Neural crest cell (in vitro differentiated cells): ENCODE results near the gene NCDN. TPM values are rescaled to one million over a fixed set of nuclear protein-coding genes. Genes with fewer than 3 reads are reported as not detected.

Experiments used
- DNase-seq: peaks from one replicate; pipeline ENCODE4 v3.0.0; 2021; ENCODE audit warnings: low read depth, mixed read lengths, low spot score
- H3K27ac Mint-ChIP-seq: one replicate; pipeline ENCODE4 v1.8.0; 2021; ENCODE audit warnings: mild to moderate bottlenecking, mixed read lengths; ENCODE audit not compliant: unreplicated experiment
- H3K27me3 Mint-ChIP-seq: 2 replicates; pipeline ENCODE4 v1.8.0; 2021; ENCODE audit warnings: low read depth, mild to moderate bottlenecking, mixed read lengths
- H3K36me3 Mint-ChIP-seq: 2 replicates; pipeline ENCODE4 v1.8.0; 2021; ENCODE audit warnings: low read depth, mild to moderate bottlenecking, mixed read lengths
- H3K4me1 Mint-ChIP-seq: 2 replicates; pipeline ENCODE4 v1.8.0; 2021; ENCODE audit warnings: mixed read lengths
- H3K4me3 Mint-ChIP-seq: one replicate; pipeline ENCODE4 v1.8.0; 2021; ENCODE audit warnings: mild to moderate bottlenecking, mixed read lengths
- H3K9me3 Mint-ChIP-seq: 2 replicates; pipeline ENCODE4 v1.8.0; 2021; ENCODE audit warnings: mixed read lengths
- CTCF ChIP-seq: fragments of 200-600 bp; sonication (generic); conservative IDR thresholded peaks from 2 replicates; pipeline ENCODE4 v1.5.0; 2021; ENCODE audit warnings: antibody characterized with exemption, mild to moderate bottlenecking
- total RNA-seq: library from RNA; stranded (reverse); gene quantifications from 2 replicates; pipeline ENCODE4 v1.2.1, GENCODE V29; 2021

NCDN gene
- total RNA-seq, 1 donor from 2014 or later: 33.7 TPM

DNA sequence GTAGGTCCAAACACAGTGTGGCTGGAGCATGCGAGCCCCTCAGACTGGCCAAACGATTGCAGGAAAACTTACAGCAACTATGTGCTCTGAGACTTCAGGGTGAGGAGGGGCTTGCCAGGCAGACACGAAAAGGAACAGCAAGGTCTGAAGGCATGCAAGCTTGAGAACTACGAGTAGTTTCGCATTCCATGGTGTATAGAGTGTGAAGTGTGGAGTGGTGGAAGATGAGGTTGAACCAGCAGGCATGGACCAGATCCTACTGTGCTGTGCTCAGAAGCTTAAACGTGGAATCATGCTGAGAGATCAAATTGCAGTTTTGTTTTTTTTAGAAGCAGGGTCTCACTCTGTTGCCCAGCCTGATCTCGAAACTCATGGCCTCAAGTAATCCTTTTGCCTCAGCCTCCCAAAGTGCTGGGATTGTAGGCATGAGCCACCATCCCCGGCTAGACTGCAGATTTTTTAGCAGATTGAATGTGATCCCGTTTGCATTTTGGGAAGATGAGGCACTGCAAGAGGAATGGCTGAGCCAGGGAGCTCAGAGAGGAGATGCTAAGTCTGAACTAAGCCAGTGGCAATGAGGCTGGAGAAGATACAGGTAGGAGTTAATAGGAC is 10.5 kb downstream of the NCDN start:
- H3K27me3 Mint-ChIP-seq: peaks cover 48% of the 10 kb centered on the region
- no peak for TF ChIP-seq CTCF
- no peaks in the 10 kb centered on the region for H3K4me1 Mint-ChIP-seq
- H3K36me3 Mint-ChIP-seq: no peaks in the 10 kb centered on the region
- no peaks in the 10 kb centered on the region for H3K9me3 Mint-ChIP-seq
- no peak for DNase-seq
- no peak overlapping the region for H3K4me3 Mint-ChIP-seq
- no peak overlapping the region for H3K27ac Mint-ChIP-seq

DNA sequence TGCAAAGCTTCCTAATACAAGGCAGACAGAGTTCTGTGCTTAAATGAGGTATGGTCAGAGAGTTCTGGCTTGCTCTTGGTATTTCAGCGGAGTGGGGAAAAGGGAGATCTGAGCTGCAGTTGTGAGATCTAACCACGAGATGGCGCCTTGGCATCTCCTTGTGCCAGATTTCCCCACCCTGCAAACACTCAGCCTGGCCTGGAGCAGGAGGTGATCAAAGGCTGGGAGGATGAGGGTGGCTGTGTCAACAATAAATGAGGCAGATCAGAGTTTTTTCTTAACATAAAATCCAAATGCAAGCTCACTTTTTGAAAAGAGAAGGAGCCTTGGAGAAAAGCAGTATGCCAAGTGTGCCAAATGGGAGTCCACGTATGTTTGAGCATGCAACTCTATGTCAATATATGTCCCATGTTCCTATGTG is 11.4 kb downstream of the NCDN start:
- H3K27ac Mint-ChIP-seq: no peak overlapping the region
- no peaks in the 10 kb centered on the region for H3K4me1 Mint-ChIP-seq
- no peaks in the 10 kb centered on the region for H3K9me3 Mint-ChIP-seq
- H3K4me3 Mint-ChIP-seq: no peak overlapping the region
- TF ChIP-seq CTCF: peak; percentile 94
- peaks cover 57% of the 10 kb centered on the region for H3K27me3 Mint-ChIP-seq
- H3K36me3 Mint-ChIP-seq: no peaks in the 10 kb centered on the region
- DNase-seq: peak; percentile 72

- Mint-ChIP-seq H3K9me3 (no peaks in the 10 kb centered on the region), H3K36me3 (no peaks in the 10 kb centered on the region), H3K27ac (no peak overlapping the region), H3K27me3 (peaks cover 64% of the 10 kb centered on the region), H3K4me1 (no peaks in the 10 kb centered on the region), H3K4me3 (no peak overlapping the region)
- no peak for TF ChIP-seq CTCF
- DNase-seq: no peak
Measured at GRCh38 chr1:35569936-35570335, 12.3 kb downstream of the NCDN start.

- DNase-seq: no peak
- no peak overlapping the region for H3K27ac Mint-ChIP-seq
- no peaks in the 10 kb centered on the region for H3K9me3 Mint-ChIP-seq
- peak overlapping the region; percentile 2 for H3K4me3 Mint-ChIP-seq
- H3K27me3 Mint-ChIP-seq: peaks cover 72% of the 10 kb centered on the region
- no peaks in the 10 kb centered on the region for H3K4me1 Mint-ChIP-seq
- peaks cover 4% of the 10 kb centered on the region for H3K36me3 Mint-ChIP-seq
- no peak for TF ChIP-seq CTCF
Measured at GRCh38 chr1:35570589-35571137, 13.1 kb downstream of the NCDN start.

DNA sequence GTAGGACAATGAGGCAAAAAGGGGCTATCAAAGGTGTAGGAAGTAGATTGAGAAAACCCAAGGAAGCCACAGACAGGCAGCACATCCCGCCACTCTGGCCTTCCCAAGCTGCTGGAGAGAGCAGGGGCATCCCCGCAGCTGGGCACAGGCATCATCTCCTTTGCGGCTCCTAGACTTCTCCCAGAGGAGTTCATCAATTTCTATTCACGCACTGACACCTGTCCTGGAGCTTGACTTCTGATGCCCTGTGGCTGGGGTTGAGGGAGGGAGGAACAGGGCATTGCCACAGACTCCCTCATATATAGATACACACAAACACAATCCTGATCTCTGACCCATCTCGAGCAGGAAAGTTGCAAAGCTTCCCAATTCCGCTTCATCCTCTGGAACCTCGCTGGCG is 13.7 kb downstream of the NCDN start:
- TF ChIP-seq CTCF: no peak
- Mint-ChIP-seq H3K9me3 (no peaks in the 10 kb centered on the region), H3K4me1 (peaks cover under 1% of the 10 kb centered on the region), H3K36me3 (peaks cover 4% of the 10 kb centered on the region), H3K27me3 (peaks cover 78% of the 10 kb centered on the region), H3K4me3 (no peak overlapping the region), H3K27ac (no peak overlapping the region)
- no peak for DNase-seq
